Measurements from ENCODE around the gene CLDN20. TPM values are rescaled to one million over a fixed set of nuclear protein-coding genes. Genes with fewer than 3 reads are reported as not detected.
"Not testable (repeated sequence)": the region's sequence is repeated elsewhere in the genome, so short reads cannot be mapped to it uniquely, and the experiment has no call there.

CLDN20 gene
- total and polyA plus RNA-seq, 9 donors = 0.12 to 1.2 (median 0.60) TPM; not detected in 2

GRCh38 chr6:155267411-155267810 is 3.6 kb downstream of the CLDN20 start:
- no peak for DNase-seq
- Histone ChIP-seq H3K36me3 (ENCODE audit: control insufficient read depth, insufficient read depth, low read length) (peaks cover 4% of the 10 kb centered on the region), H3K27me3 (ENCODE audit: control insufficient read depth, insufficient read depth, low read length) (no peaks in the 10 kb centered on the region), H3K4me1 (ENCODE audit: control insufficient read depth, insufficient read depth, low read length) (no peaks in the 10 kb centered on the region), H3K9me3 (replicated peaks; ENCODE audit: control insufficient read depth, low read depth, low read length) (no peaks in the 10 kb centered on the region), H3K4me3 (ENCODE audit: low read length) (no peak overlapping the region), H3K27ac (ENCODE audit: low read length) (no peak overlapping the region)
- WGBS (ENCODE audit: insufficient coverage) = 100% methylated on average over 1 of the region's 2 CpGs

GRCh38 chr6:155268088-155268867 is 4.5 kb downstream of the CLDN20 start:
- H3K27ac ChIP-seq (ENCODE audit: low read length); H3K9me3 ChIP-seq (replicated peaks; ENCODE audit: control insufficient read depth, low read depth, low read length); H3K36me3 ChIP-seq (ENCODE audit: control insufficient read depth, insufficient read depth, low read length); DNase-seq; H3K4me1 ChIP-seq (ENCODE audit: control insufficient read depth, insufficient read depth, low read length); H3K27me3 ChIP-seq (ENCODE audit: control insufficient read depth, insufficient read depth, low read length); H3K4me3 ChIP-seq (ENCODE audit: low read length): not testable (repeated sequence)
- WGBS (ENCODE audit: insufficient coverage) = 100% methylated on average over 1 of the region's 5 CpGs

- Histone ChIP-seq H3K36me3 (ENCODE audit: control insufficient read depth, insufficient read depth, low read length) (peaks cover 4% of the 10 kb centered on the region), H3K4me3 (ENCODE audit: low read length) (no peak overlapping the region), H3K27ac (ENCODE audit: low read length) (no peak overlapping the region), H3K27me3 (ENCODE audit: control insufficient read depth, insufficient read depth, low read length) (no peaks in the 10 kb centered on the region), H3K9me3 (replicated peaks; ENCODE audit: control insufficient read depth, low read depth, low read length) (no peaks in the 10 kb centered on the region), H3K4me1 (ENCODE audit: control insufficient read depth, insufficient read depth, low read length) (no peaks in the 10 kb centered on the region)
- 66% methylated on average over 3 of the region's 3 CpGs for WGBS (ENCODE audit: insufficient coverage)
- no peak for DNase-seq
These were observed 6.0 kb downstream of the CLDN20 start for GRCh38 chr6:155269765-155270164.

- peaks cover 4% of the 10 kb centered on the region for H3K36me3 ChIP-seq (ENCODE audit: control insufficient read depth, insufficient read depth, low read length)
- WGBS (ENCODE audit: insufficient coverage) = no CpG with 5 or more reads among the region's 7 CpGs
These were observed 6.8 kb downstream of the CLDN20 start for GRCh38 chr6:155270561-155271091.

GRCh38 chr6:155271145-155271544 is 7.3 kb downstream of the CLDN20 start:
- no peaks in the 10 kb centered on the region for H3K27me3 ChIP-seq (ENCODE audit: control insufficient read depth, insufficient read depth, low read length)
- no peak overlapping the region for H3K4me3 ChIP-seq (ENCODE audit: low read length)
- H3K9me3 ChIP-seq (replicated peaks; ENCODE audit: control insufficient read depth, low read depth, low read length) = no peaks in the 10 kb centered on the region
- peaks cover 4% of the 10 kb centered on the region for H3K36me3 ChIP-seq (ENCODE audit: control insufficient read depth, insufficient read depth, low read length)
- no peaks in the 10 kb centered on the region for H3K4me1 ChIP-seq (ENCODE audit: control insufficient read depth, insufficient read depth, low read length)
- DNase-seq = no peak
- no peak overlapping the region for H3K27ac ChIP-seq (ENCODE audit: low read length)

More at GRCh38 chr6:155270561-155271091, 6.8 kb downstream of the CLDN20 start:
- no peak for DNase-seq
- no peaks in the 10 kb centered on the region for H3K4me1 ChIP-seq (ENCODE audit: control insufficient read depth, insufficient read depth, low read length)
- H3K27me3 ChIP-seq (ENCODE audit: control insufficient read depth, insufficient read depth, low read length) = no peaks in the 10 kb centered on the region
- no peak overlapping the region for H3K27ac ChIP-seq (ENCODE audit: low read length)
- H3K4me3 ChIP-seq (ENCODE audit: low read length) = no peak overlapping the region
- H3K9me3 ChIP-seq (replicated peaks; ENCODE audit: control insufficient read depth, low read depth, low read length) = no peaks in the 10 kb centered on the region

- peak; percentile 84 for DNase-seq
These were observed 8.8 kb downstream of the CLDN20 start for GRCh38 chr6:155272353-155273232.

GRCh38 chr6:155273431-155273830 is 9.6 kb downstream of the CLDN20 start:
- Histone ChIP-seq H3K27ac (ENCODE audit: low read length) (no peak overlapping the region), H3K4me1 (ENCODE audit: control insufficient read depth, insufficient read depth, low read length) (no peaks in the 10 kb centered on the region), H3K36me3 (ENCODE audit: control insufficient read depth, insufficient read depth, low read length) (peaks cover 4% of the 10 kb centered on the region), H3K9me3 (replicated peaks; ENCODE audit: control insufficient read depth, low read depth, low read length) (no peaks in the 10 kb centered on the region), H3K27me3 (ENCODE audit: control insufficient read depth, insufficient read depth, low read length) (no peaks in the 10 kb centered on the region), H3K4me3 (ENCODE audit: low read length) (no peak overlapping the region)
- DNase-seq = peak; percentile 49
- no CpG with 5 or more reads among the region's 3 CpGs for WGBS (ENCODE audit: insufficient coverage)

More at GRCh38 chr6:155272353-155273232, 8.8 kb downstream of the CLDN20 start:
- no CpG with 5 or more reads among the region's 8 CpGs for WGBS (ENCODE audit: insufficient coverage)
- Histone ChIP-seq H3K27me3 (ENCODE audit: control insufficient read depth, insufficient read depth, low read length) (no peaks in the 10 kb centered on the region), H3K4me3 (ENCODE audit: low read length) (no peak overlapping the region), H3K36me3 (ENCODE audit: control insufficient read depth, insufficient read depth, low read length) (peaks cover 4% of the 10 kb centered on the region), H3K9me3 (replicated peaks; ENCODE audit: control insufficient read depth, low read depth, low read length) (no peaks in the 10 kb centered on the region), H3K27ac (ENCODE audit: low read length) (no peak overlapping the region), H3K4me1 (ENCODE audit: control insufficient read depth, insufficient read depth, low read length) (no peaks in the 10 kb centered on the region)

- DNase-seq = no peak
- H3K4me1 ChIP-seq (ENCODE audit: control insufficient read depth, insufficient read depth, low read length) = no peaks in the 10 kb centered on the region
- WGBS (ENCODE audit: insufficient coverage) = no CpG with 5 or more reads among the region's 2 CpGs
- peaks cover 4% of the 10 kb centered on the region for H3K36me3 ChIP-seq (ENCODE audit: control insufficient read depth, insufficient read depth, low read length)
- no peak overlapping the region for H3K4me3 ChIP-seq (ENCODE audit: low read length)
- no peaks in the 10 kb centered on the region for H3K27me3 ChIP-seq (ENCODE audit: control insufficient read depth, insufficient read depth, low read length)
- no peaks in the 10 kb centered on the region for H3K9me3 ChIP-seq (replicated peaks; ENCODE audit: control insufficient read depth, low read depth, low read length)
- H3K27ac ChIP-seq (ENCODE audit: low read length) = no peak overlapping the region
These were observed 10.3 kb downstream of the CLDN20 start for GRCh38 chr6:155274106-155274505.

- no peaks in the 10 kb centered on the region for H3K9me3 ChIP-seq (replicated peaks; ENCODE audit: control insufficient read depth, low read depth, low read length)
- no peaks in the 10 kb centered on the region for H3K27me3 ChIP-seq (ENCODE audit: control insufficient read depth, insufficient read depth, low read length)
- peaks cover 4% of the 10 kb centered on the region for H3K36me3 ChIP-seq (ENCODE audit: control insufficient read depth, insufficient read depth, low read length)
- no peak overlapping the region for H3K27ac ChIP-seq (ENCODE audit: low read length)
- DNase-seq = no peak
- H3K4me1 ChIP-seq (ENCODE audit: control insufficient read depth, insufficient read depth, low read length) = no peaks in the 10 kb centered on the region
- H3K4me3 ChIP-seq (ENCODE audit: low read length) = no peak overlapping the region
- WGBS (ENCODE audit: insufficient coverage) = no CpG with 5 or more reads among the region's 1 CpG
These were observed 10.7 kb downstream of the CLDN20 start for GRCh38 chr6:155274533-155274932.

- H3K27me3 ChIP-seq (ENCODE audit: control insufficient read depth, insufficient read depth, low read length) = no peaks in the 10 kb centered on the region
- WGBS (ENCODE audit: insufficient coverage) = 72% methylated on average over 5 of the region's 10 CpGs
- H3K27ac ChIP-seq (ENCODE audit: low read length) = no peak overlapping the region
- H3K36me3 ChIP-seq (ENCODE audit: control insufficient read depth, insufficient read depth, low read length) = peaks cover 5% of the 10 kb centered on the region
- no peak overlapping the region for H3K4me3 ChIP-seq (ENCODE audit: low read length)
- DNase-seq = no peak
- no peaks in the 10 kb centered on the region for H3K9me3 ChIP-seq (replicated peaks; ENCODE audit: control insufficient read depth, low read depth, low read length)
- H3K4me1 ChIP-seq (ENCODE audit: control insufficient read depth, insufficient read depth, low read length) = no peaks in the 10 kb centered on the region
These were observed 12.1 kb downstream of the CLDN20 start for GRCh38 chr6:155275808-155276480.
